Body of pancreas (tissue), 4 donors: ENCODE measurements around the gene NPNT. TPM values are rescaled to one million over a fixed set of nuclear protein-coding genes. Genes with fewer than 3 reads are reported as not detected.

ENCODE experiments used
- ATAC-seq: fragments of 150-250 bp; one replicate; pipeline ENCODE4 v1.9.1; 2016
- DNase-seq, 4 donors: peaks; one replicate each; pipeline ENCODE4 v3.0.0-alpha.2; 2019
- H3K27ac ChIP-seq, 4 donors: fragments of 200-600 bp; sonication (generic); 1 replicate in 3 of 4; 2 replicates in 1 of 4; pipeline versions ENCODE4 v1.5.1 to v1.6.1; 2016 to 2019; ENCODE audit warnings: mild to moderate bottlenecking in 1 of 4, mixed read lengths in 1 of 4, moderate library complexity in 1 of 4
- H3K27me3 ChIP-seq, 2 donors: fragments of 200-600 bp; sonication (generic); one replicate each; pipeline ENCODE4 v1.6.0; 2016; ENCODE audit warnings: mild to moderate bottlenecking in 1 of 2
- H3K36me3 ChIP-seq, 2 donors: fragments of 200-600 bp; sonication (generic); replicated peaks in 1 of 2; 2 replicates each; pipeline ENCODE4 v1.5.1; 2016; ENCODE audit warnings: low read depth in 2 of 2; ENCODE audit not compliant: insufficient read depth in 1 of 2
- H3K4me1 ChIP-seq: fragments of 200-600 bp; sonication (generic); one replicate; pipeline ENCODE4 v1.6.0; 2016
- H3K4me3 ChIP-seq, 2 donors: fragments of 200-600 bp; sonication (generic); 1 replicate in 1 of 2; 2 replicates in 1 of 2; pipeline ENCODE4 v1.5.1; 2016 to 2019
- H3K9me3 ChIP-seq, 3 donors: fragments of 200-600 bp; sonication (generic); 1 replicate in 2 of 3; 2 replicates in 1 of 3; pipeline ENCODE4 v1.5.1; 2016
- CTCF ChIP-seq, 7 experiments: fragments of 450-650 bp in 4 of 7; fragments of 200-600 bp in 3 of 7; sonication (generic) in 3 of 7; IDR thresholded peaks; one replicate each; pipeline ENCODE4 v1.5.1; 2016 to 2019; ENCODE audit warnings: antibody characterized with exemption in 7 of 7
- POLR2A ChIP-seq, 3 donors: fragments of 450-650 bp; IDR thresholded peaks; one replicate each; pipeline ENCODE4 v1.6.1; 2016; ENCODE audit warnings: antibody characterized with exemption in 3 of 3, mild to moderate bottlenecking in 2 of 3
- WGBS, 2 donors: methylation state at CpG; one replicate each; pipeline ENCODE4 v1.1.5; 2017; 5-methylcytosine and 5-hydroxymethylcytosine counted together
- intact Hi-C: fragments of 100-400 bp; cut with DNase I; formaldehyde crosslinking; loops from one replicate; pipeline ENCODE4 v1.15.1; 2023
- total RNA-seq, 2 donors: library from RNA; depleted of rRNA; stranded (reverse); fragments of >200 nt; gene quantifications; one replicate each; pipeline ENCODE4 v1.1.0, GENCODE V29; 2016

NPNT gene
- total RNA-seq, 2 donors from 2014 or later: 28.7 to 29.1 TPM

DNA sequence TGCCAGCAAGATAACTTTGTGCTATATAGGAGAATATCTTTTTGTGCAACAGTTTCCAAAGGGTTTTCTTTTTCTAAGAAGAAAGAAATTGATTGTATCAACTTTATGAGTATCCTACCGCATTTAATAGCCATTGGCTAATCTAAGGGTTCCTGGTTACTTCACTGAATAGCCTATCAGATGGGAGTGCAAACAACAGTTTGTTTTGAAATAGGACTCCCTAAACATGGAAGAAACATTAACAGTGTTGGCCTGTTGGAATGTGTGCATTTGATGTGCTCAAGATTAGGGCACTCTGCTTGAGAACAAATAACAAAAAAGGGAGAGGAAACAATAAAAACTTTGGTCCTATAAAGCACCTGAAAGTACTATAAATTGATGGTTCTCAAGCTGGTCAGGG lies 29.1 kb downstream of the NPNT start:
- H3K4me1 ChIP-seq: peaks cover 3% of the 10 kb centered on the region
- TF ChIP-seq CTCF (IDR thresholded peaks at IDR 0.05): no peak
- TF ChIP-seq POLR2A (IDR thresholded peaks at IDR 0.05): no peak
- H3K4me3 ChIP-seq: no peak overlapping the region
- H3K9me3 ChIP-seq: no peaks in the 10 kb centered on the region
- intact Hi-C loops: no loop called here
- no peak overlapping the region for H3K27ac ChIP-seq
- no peaks in the 10 kb centered on the region for H3K27me3 ChIP-seq
- H3K36me3 ChIP-seq: no peaks in the 10 kb centered on the region
- DNase-seq (no peak), ATAC-seq (no peak)
- WGBS, 2 donors: 83 to 89% methylated on average over 1 of the region's 1 CpG

DNA sequence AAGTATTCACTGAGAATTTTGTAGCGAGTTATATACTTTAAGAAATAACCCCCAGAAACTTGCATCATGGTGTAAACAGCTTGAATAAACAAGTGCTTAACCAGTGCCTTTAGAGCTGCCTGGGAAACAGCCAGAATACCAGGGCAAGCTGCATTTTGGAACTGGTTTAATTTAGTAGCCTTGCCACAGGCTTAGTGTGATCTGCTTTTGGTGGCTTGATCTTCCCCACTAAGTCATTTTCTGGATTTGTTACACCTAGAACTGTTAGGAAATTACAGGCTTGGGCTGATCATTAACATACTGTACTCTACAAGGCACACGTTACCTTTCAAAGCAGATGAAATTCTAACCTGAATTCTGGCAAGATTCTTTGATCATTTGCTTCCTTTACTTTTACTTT lies 35.4 kb downstream of the NPNT start:
- ATAC-seq (no peak), DNase-seq (peak in 1 of 4 donors; percentile 15)
- TF ChIP-seq POLR2A (IDR thresholded peaks at IDR 0.05) (no peak), CTCF (IDR thresholded peaks at IDR 0.05) (no peak)
- intact Hi-C loops: no loop called here
- H3K4me3 ChIP-seq: no peak overlapping the region
- 34 to 37% methylated on average over 2 of the region's 2 CpGs for WGBS, 2 donors
- no peaks in the 10 kb centered on the region for H3K27me3 ChIP-seq
- peaks cover 13% of the 10 kb centered on the region for H3K4me1 ChIP-seq
- peak overlapping the region in 2 of 4 donors; percentile 27 to 30 for H3K27ac ChIP-seq
- H3K36me3 ChIP-seq: no peaks in the 10 kb centered on the region
- no peaks in the 10 kb centered on the region for H3K9me3 ChIP-seq

DNA sequence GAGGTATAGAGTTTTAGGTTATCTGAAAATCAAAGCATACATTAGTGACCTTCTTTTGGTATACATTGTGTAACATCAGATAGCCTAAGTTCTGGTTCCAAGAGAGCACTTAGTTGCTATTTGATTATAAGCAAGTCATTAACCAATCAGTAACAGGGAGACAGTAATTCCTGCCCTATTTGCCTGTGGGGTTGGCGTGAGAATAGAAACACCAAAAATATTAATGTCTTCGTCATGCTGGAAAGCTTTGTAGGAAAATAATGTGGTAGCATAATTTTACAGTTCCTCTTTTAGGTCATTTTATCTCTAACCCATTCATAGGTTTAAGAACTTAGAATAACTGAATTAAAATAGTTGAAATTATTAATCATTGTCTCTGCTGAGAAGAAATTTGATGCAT lies 37.8 kb downstream of the NPNT start:
- H3K9me3 ChIP-seq: no peaks in the 10 kb centered on the region
- intact Hi-C loops: no loop called here
- DNase-seq: no peak
- 90 to 97% methylated on average over 2 of the region's 2 CpGs for WGBS, 2 donors
- TF ChIP-seq CTCF (IDR thresholded peaks at IDR 0.05) (no peak), POLR2A (IDR thresholded peaks at IDR 0.05) (no peak)
- H3K27ac ChIP-seq: no peak overlapping the region
- H3K4me3 ChIP-seq: no peak overlapping the region
- H3K27me3 ChIP-seq: no peaks in the 10 kb centered on the region
- no peak for ATAC-seq
- H3K4me1 ChIP-seq: peaks cover 10% of the 10 kb centered on the region
- H3K36me3 ChIP-seq: no peaks in the 10 kb centered on the region

- WGBS, 2 donors: 87 to 96% methylated on average over 1 of the region's 1 CpG
- ATAC-seq: no peak
- TF ChIP-seq CTCF (IDR thresholded peaks at IDR 0.05) (no peak), POLR2A (IDR thresholded peaks at IDR 0.05) (no peak)
- no peaks in the 10 kb centered on the region for H3K27me3 ChIP-seq
- no peak for DNase-seq
- H3K4me1 ChIP-seq: peaks cover 10% of the 10 kb centered on the region
- H3K9me3 ChIP-seq: no peaks in the 10 kb centered on the region
- H3K36me3 ChIP-seq: no peaks in the 10 kb centered on the region
- intact Hi-C loops: no loop called here
- no peak overlapping the region for H3K27ac ChIP-seq
- no peak overlapping the region for H3K4me3 ChIP-seq
Measured at GRCh38 chr4:105934386-105934785, 39.1 kb downstream of the NPNT start.

DNA sequence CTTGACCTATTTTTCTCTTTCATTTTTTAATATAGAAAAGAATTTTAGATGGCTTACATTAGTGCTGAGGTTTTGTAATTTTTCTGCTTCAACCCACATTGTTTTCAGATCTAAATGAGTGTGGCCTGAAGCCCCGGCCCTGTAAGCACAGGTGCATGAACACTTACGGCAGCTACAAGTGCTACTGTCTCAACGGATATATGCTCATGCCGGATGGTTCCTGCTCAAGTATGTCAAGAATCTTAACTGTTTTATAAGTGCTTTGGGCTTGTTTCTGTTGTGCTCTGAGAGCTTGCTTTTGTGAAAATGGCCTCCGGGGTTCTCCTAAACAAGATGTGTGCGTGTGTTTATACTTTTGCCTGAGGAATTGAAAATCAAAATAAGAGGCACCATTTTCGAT lies 41.6 kb downstream of the NPNT start:
- DNase-seq (no peak), ATAC-seq (no peak)
- Histone ChIP-seq H3K9me3 (no peaks in the 10 kb centered on the region), H3K27me3 (no peaks in the 10 kb centered on the region), H3K4me1 (no peaks in the 10 kb centered on the region), H3K4me3 (no peak overlapping the region), H3K27ac (no peak overlapping the region), H3K36me3 (no peaks in the 10 kb centered on the region)
- TF ChIP-seq CTCF (IDR thresholded peaks at IDR 0.05) (no peak), POLR2A (IDR thresholded peaks at IDR 0.05) (no peak)
- 85 to 95% methylated on average over 7 of the region's 7 CpGs for WGBS, 2 donors
- intact Hi-C loops: no loop called here
